Stimulated activated CD8-positive, alpha-beta memory T cell treated with anti-CD3 and anti-CD28 coated beads, Interleukin-2, amount 100 ng/mL, for 1 hour (primary cell): ENCODE results near the gene MAST3.

Source experiments
- DNase-seq, 2 donors: peaks; one replicate each; pipeline ENCODE4 v3.0.0-alpha.2; 2020; ENCODE audit warnings: low read depth in 2 of 2

The MAST3 gene

DNA sequence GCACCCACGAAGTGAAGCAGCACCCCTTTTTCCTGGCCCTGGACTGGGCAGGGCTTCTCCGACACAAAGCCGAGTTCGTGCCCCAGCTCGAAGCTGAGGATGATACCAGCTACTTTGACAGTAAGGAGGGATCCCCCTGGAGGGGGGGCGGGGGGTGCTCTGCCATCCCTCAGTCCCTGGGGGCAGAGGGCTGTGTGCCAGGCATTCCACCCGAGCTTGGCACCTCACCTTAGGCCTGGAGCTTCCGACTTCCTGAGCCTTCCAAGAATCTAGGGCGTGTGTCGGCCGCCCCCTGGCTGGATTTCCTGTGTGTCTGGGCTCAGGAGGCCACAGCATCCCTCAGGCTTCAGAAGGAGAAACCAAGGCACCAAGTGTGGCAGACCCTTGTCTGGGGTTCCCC lies 39.7 kb downstream of the MAST3 start:
- no peak for DNase-seq

DNA sequence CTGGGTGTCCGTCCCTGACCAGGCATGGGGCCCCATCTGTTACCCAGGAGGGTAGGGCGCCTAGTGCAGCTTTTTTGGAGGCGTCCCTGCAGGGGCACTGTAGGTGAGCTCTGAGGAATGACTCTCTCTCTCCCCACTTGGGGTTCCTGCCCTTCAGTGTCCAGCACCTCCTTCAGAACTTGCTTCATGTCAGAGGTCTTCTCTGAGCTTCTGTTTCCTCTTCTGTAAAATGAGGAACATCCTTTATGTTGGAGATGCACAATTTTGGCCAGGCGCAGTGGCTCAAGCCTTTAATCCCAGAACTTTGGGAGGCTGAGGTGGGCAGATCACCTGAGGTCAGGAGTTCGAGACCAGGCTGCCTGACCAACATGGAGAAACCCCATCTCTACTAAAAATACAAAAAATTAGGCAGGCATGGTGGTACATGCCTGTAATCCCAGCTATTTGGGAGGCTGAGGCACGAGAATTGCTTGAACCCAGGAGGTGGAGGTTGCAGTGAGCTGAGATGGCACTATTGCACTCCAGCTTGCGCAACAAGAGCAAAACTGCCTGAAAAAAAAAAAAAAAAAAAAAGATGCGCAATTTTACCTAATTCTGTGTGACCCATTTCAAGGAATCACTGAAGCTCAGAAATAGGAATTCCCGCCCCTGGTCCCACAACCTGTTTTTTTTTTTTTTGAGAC lies 40.2 kb downstream of the MAST3 start:
- DNase-seq: no peak

DNA sequence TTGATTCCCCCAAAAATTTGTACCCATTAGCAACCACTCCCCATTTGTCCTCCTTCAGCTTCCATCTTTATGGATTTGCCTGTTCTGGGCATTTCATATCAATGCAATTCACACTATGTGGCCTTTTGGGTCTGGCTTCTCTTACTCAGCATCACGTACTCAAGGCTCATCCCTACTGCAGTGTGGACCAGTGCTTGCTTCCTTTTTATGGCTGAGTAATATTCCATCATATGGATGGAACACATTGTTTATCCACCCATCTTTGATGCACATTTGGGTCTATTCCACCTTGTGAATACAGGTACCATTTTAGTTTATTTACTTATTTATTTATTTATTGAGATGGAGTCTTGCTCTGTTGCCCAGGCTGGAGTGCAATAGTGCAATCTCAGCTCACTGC lies 42.9 kb downstream of the MAST3 start:
- DNase-seq: no peak

- no peak for DNase-seq
These were observed 43.5 kb downstream of the MAST3 start for GRCh38 chr19:18141031-18141430.

- no peak for DNase-seq
These were observed 46.3 kb downstream of the MAST3 start for GRCh38 chr19:18143902-18144301.

- no peak for DNase-seq
These were observed 46.8 kb downstream of the MAST3 start for GRCh38 chr19:18144361-18144760.

GRCh38 chr19:18144906-18145305 lies 47.3 kb downstream of the MAST3 start:
- no peak for DNase-seq

- DNase-seq: no peak
These were observed 47.9 kb downstream of the MAST3 start for GRCh38 chr19:18145391-18145999.

- no peak for DNase-seq
These were observed 49.8 kb downstream of the MAST3 start for GRCh38 chr19:18147396-18147795.

GRCh38 chr19:18149596-18149975 lies 52.0 kb downstream of the MAST3 start:
- no peak for DNase-seq

- no peak for DNase-seq
These were observed 53.4 kb downstream of the MAST3 start for GRCh38 chr19:18150776-18151624.

DNA sequence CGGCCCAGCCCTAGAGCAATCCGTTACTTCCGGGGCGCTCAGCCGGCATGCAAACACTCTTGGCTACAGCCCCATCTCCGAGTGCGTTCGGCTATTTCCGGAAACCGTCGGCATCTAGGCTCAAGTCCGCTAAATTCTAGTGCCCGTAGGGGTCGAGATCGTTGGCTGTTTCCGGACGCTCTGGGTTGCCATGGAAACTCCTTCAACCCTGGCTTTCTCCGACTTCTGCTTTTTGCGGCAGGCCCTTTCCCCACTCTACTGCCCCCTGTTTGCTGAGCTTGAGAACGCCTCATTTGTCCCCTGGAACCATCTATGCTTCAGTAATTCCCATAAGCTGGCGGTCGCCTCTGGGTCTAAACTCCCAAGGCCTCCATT lies 54.9 kb downstream of the MAST3 start:
- DNase-seq: peak; percentile 93 to 94

DNA sequence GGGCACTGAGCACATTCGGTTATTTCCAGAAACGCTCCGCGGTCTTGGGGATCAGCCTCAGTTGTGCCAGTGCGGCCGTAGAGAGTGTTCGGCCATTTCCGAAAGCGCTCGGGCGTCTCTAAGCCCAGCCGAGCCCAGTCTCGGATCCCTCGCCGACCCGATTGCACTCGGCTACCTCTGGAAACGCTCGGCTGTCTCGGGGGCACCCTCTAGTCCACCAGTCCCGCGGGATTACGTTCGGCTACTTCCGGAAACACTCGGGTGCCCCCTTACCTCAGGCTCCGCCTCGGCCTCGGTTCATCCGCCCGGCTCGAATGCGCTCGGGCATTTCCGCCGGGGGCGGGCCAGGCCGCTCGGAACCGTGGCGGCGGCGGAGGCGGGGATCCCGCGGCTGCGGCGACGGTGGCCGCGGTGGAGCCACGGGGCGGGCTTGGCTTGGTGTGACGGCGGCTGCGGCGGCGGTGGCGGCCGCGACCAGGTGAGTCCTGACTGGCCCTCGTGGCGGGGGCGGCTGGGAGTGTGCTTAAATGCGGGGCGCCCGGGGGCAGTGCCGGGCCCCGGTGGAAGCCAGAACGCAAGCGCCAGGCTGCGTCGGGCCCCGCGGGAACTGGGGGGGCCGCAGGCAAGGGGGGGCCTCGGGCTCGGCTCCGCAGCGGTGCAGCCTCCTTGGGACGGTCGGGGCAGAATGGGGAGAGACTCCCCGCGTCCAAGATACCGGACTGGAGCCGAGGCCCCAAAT lies 55.4 kb downstream of the MAST3 start, which contains the start of gene PIK3R2:
PIK3R2 (plus strand) TSS at position 347 of the 739 bp plus-strand sequence. CDS start 2,717 bp downstream, outside the sequence.
- DNase-seq: peak; percentile 98 to 99

- DNase-seq: no peak
These were observed 56.1 kb downstream of the MAST3 start for GRCh38 chr19:18153556-18154134.

DNA sequence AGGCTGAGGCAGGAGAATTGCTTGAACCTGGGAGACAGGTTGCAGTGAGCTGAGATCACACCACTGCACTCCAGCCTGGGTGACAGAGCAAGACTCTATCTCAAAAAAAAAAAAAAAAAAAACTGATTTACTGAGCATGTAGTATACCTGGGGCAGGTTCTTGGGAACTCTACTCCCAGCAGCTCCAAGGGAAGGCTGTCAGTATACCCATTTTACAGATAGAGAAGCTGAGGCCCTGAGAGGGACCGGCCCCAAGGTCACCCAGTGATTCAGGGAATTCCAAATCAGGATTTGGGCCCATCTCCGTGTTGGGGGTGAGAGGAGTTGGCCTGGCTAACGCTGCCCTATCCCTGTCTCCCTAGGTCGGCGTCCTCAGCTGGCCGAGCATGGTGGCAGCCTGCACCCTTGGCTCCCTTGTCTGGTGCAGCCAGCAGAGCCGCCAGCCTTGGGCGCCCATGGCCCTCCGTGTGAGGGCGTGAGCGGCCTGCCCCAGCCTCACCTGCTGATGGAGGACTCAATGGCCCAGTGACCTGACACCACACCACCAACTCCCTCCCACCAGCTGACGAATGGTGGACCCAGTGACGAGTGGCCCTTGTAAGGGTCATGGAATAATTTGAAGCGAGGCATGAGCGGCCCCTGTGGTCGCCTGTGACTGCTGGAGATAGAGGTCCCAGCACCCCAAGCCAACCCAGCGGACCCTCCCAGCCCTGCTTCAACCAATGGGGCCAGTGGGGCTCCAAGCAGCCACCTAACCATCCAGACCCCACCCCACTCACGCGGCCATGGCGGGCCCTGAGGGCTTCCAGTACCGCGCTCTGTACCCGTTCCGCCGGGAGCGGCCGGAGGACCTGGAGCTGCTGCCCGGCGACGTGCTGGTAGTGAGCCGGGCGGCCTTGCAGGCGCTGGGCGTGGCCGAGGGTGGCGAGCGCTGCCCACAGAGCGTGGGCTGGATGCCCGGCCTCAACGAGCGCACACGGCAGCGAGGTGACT lies 57.8 kb downstream of the MAST3 start:
- DNase-seq: no peak

GRCh38 chr19:18156268-18156667 lies 58.7 kb downstream of the MAST3 start:
- no peak for DNase-seq

DNA sequence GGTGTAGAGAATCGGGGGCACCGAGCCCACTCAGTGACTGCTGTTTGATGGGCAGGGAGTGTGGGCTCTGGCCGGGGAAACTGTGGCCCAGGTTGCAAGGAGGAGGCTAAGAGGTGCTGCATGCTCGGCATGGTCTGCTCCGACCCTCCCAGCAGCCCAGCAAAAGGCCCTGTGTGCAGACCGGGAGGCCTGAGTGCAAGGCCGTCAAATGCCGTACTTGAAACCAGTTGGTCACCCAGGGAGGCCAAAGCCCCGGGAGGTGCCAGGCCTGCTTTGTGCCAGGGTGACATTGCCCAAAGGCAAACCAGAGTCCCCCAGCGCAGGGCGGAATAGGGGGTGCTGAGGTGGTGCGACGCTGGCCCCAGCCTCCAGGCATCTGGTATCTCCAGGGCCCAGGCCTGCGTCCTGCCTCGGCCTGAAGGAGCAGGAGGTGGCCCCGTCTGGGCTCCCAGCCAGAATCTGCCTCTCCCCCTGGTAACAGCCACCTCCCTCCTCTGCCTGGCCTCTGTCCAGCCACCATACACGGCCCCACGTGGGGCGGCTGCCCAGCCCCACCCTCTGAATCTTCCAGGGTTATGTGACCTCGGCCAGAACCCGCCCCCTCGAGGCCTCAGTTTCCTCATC lies 59.4 kb downstream of the MAST3 start:
- DNase-seq: no peak

GRCh38 chr19:18157465-18158063 lies 60.0 kb downstream of the MAST3 start:
- no peak for DNase-seq

DNA sequence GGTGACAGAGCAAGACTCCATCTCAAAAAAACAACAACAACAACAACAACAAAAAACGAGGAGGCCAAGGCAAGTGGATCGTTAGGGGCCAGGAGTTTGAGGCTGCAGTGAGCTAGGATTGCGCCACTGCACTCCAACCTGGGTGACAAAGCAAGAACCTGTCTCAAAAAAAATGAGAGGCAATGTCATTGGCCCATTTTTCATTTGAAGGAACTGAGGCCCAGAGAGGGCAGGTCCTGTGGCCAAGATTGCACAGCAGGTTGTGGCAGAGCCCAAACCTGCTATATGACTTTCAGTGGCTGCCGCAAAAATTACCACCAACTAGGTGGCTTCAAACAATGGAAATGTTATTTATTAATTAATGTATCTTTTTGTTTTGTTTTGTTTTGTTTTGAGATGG lies 60.9 kb downstream of the MAST3 start:
- no peak for DNase-seq
